GM04504 (cell line): ENCODE results near the gene CDH4.
"Not testable (repeated sequence)": the region's sequence is repeated elsewhere in the genome, so short reads cannot be mapped to it uniquely, and the experiment has no call there.

Experiments used
- DNase-seq: peaks from one replicate; pipeline ENCODE4 v3.0.0-alpha.2; 2012; ENCODE audit warnings: low read depth

CDH4 gene

DNA sequence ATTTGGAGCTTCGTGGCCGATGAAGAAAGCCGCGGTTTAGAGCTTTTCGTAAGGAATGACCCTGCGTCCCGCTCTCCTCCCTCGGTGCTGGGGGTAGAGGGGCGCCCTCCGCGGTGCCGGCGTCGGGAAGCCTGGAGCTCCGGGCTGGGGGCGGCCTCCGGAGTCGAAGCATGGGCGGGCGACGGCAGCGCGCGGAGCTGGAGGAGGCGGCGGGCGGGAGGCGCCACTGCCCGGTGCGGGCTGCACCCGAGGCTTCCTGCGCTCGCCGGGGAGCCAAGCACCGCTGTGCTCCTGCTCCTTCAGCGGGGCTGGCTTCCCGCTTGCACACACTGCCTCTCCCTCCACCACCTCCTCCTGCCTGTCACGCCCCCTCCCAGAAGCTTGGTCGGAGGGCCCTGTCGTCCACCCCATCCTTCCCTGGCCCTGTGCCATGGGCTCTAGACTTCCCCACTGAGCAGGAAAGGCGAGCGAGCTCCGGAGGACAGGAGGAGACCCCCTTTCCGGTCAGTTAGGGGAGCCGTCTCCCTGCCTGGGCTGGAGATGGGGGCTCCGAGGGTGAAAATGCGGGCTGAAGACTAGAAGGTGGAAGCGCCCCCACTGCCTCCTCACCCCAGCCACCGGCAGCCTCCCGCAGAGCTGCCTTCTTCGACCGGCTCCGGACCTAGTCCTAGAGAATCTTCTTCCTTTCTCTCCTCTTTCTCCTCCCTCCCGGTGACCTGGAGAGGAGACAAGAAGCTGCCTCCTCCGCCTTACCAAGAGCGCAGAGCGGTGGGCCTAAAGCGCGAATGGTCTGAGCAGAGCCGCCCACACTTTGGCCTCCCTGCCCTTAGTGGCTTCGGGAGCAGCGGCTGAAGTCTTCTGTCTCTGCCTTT, 1.8 kb downstream of the CDH4 start:
- no peak for DNase-seq

DNA sequence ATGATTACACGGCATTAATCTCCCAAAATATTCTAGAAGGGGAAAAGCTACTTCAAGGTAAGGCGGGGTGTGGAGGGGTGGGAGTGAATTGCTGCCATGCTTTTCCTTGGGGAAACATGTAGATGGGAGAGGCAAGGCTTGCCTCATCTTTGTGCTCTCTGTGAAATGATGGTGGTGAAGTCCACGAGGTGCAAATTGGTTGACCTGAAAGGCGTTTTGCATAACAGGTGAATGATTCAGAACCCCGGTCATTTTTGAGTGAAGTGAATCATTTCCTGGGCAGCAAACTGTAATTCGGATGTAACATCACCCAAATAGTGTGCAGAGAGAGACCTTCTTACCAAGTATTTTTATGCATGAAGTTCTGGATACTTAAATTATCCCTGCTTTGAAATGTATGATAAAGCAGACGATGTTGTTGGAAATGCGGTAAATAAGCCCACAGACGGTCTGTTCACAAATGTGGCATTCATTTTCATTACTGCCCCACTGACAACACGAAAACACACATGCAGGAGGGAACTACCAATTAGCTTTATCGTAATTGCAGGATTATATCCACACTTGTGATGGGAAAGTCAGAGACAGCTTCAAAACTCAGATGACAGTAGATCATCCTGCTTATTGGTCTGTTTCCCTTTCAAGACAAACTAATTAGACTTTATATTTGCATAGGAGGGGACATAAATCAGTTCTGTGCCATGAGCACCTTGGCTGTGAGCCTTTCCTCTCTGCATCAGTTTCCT, 3.0 kb downstream of the CDH4 start:
- no peak for DNase-seq

DNA sequence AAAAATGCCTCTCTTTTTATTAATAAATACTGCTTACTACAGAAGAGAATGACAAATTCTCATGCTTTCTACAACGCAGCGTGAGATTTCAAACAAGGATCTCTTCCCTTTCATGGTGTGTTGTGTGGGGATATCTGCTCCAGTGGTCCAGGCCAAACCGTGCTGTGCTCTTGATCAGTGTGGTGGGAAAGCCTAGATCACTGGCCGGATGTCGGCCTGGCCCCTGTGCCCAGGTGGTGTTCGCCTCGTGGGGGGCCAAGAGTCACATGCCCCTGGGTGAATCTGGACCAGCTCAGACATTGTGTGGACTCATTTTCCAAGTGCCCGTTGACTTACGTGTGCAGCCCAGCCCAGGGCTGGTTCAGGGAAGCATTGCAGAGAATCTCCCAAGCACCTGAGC, 4.3 kb downstream of the CDH4 start:
- no peak for DNase-seq

DNA sequence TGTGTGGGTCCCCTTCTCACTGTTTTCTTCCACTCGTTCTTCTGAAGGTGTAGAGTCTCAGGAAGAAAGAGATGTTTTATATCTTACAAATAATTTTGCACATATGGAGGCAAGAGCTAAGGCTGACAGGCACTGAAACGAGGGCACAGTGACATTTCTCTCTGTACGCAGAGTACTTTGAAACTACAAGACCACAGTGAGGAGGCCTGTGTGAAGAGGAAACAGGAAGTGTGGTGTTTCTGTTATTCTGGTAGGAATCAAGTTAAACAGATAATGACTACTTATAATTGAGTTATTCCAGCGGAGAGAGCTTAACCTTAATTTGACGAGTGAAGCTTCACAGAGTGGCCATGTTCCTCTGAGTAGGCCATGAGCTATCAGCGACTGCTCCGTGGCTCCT, 4.8 kb downstream of the CDH4 start:
- DNase-seq = no peak

DNA sequence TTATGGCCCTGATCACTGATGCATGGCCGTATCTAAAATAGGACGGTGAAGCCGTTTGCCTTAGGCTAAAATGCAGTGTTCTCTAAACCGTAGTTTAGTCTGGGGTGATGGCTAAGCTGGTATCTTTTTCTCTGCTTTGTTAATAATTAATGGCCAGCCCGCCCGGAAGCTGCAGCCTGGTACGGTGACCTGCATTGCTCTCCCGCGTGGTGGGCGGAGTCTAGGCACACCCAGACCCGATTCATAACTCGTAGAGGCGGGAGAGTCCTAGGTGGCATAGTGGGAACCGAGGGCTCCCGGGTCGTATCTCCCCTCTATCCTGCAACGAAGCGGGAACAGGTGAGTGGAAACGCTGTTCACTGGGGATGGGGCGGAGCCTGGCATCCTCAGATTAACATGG, 5.5 kb downstream of the CDH4 start:
- DNase-seq = no peak

DNA sequence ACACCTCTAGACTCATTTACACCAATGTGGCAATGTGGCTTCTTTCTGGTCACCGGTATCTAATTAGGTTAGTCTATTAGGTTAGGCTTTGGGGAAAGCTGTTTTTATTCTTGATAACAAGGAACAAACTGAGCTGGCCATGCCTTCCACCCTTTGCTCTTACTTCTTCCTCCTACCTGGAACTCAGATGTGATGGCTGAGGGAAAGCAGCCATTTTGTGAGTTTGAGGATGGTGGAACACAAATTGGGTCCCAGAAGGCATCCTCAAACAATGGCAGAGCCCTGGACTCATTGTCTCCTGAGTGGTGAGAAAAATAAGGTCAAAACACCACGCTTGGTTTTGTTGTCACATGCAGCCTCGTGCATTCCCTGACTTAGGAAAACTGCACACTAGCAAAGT, 7.7 kb downstream of the CDH4 start:
- DNase-seq = no peak

DNA sequence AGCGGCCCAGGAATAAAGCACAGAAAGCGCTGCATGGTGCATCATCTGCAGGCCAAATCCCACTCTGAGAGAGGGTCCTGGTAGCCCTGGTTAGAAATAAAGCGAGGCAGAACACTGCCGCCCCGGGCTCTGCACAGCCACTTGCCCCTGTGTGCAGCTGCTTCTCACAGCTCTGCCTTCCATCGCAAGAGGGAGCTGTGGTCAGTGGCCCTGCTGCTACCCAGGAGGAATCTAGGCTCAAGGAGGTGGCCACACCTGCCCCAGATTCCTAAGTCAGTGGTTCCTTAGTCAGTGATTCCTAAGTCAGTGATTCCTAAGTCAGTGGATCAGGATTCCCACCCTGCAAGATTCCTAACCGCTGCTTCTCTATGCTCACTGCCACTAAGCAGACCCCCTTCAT, 8.8 kb downstream of the CDH4 start:
- DNase-seq = no peak

DNA sequence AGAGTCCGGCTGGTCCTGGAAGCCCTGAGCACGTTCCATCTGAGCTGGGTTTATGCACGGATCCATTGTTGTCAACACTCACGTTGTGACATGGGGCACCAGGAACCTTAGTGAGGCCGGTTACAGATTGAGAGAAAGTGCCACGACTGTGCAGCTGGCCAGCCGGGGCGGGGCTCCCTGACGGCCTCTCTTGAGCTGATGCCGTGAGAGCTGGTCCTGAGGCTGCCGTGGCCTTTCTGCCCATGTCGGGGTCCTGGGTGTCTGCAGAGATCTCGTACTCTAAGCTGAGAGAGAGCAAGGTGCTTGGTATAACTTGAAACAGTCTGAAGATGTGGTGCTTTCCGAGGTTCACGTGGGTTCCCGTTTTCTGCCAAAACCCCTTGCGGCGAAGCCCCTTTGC, 10.0 kb downstream of the CDH4 start:
- DNase-seq = no peak

DNA sequence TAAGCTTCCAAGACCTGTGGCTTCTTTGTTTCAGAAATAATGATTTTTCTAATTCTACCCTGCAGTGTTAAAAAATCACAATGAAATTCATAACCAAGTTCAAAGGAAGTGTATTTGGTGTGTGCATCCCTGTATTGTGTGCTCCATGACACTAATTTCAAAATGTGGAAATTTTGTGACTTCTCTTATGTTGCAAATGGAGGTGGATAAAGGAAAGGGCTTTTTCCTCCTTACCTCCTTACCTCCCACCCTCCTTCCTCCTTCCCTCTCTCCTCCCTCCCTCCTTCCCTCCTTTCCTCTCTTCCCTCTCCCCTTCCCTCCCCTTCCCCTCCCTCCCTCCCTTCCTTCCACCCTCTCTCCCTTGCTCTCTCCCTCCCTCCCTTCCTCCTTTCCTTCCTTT, 10.5 kb downstream of the CDH4 start:
- DNase-seq = no peak

DNA sequence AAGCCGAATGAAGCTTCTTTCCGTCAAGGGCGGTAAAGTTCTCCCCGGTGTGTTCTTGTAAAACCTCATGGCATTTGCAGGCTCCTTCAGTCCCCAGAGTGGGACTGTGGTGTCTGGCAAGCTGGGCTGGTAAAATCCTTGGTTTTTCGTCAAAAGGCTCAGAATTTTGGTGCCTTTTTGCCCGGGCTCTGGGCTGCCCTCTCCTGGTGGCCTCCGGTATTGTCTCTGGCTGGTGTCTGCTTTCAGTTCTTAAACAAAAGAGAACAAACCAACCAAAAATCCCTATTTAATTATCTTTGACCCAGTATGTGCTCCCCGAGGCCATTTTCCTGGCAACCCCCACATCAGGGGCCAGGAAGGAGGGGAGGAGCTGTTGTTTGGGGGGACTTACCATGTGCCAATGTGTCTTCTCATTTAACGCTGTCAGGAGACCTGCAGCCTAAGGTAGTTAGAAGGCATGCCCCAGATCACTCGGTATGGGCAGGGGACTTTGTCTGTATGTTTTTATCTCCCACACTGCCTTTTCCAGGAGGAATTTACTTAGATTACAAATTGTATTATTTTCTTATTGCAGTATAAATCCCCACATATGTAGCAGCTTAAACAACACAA, 11.1 kb downstream of the CDH4 start:
- no peak for DNase-seq

DNA sequence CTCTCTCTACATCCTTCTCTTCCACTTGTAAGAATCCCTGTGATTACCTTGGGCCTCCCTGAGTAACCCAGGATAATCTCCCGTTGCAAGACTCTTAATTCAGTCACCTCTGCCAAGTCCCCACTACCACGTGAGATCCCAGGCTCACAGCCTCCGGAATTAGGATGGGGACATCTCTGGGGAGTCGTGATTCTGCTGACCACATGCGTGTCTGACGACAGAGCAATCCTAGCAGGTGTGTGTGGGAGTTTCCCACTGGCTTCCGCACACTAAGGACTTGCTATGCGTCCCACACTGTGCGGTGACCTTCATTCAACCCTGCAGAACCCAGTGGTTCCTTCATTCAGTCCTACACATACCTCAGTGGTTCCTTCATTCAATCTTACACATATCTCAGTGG, 11.9 kb downstream of the CDH4 start:
- DNase-seq = no peak

DNA sequence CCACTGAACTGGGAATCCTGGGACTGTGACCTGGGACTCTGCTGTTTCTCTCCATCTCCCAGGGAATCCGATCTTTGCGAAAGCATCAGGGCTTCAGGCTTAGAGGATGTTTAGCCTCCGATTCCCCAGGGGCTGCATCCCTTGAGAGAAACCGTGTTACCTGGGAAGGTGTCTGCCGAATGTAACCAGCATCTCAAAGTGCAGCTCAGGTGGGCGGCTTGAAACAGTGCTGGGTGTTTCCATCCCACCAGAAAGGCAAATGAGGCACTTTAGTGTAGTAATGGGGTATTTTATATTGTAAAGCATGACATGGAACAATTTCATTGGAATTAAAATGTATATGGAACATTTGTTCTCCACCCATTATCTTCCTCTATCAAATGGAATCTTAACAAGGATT, 15.2 kb downstream of the CDH4 start:
- DNase-seq = no peak

DNA sequence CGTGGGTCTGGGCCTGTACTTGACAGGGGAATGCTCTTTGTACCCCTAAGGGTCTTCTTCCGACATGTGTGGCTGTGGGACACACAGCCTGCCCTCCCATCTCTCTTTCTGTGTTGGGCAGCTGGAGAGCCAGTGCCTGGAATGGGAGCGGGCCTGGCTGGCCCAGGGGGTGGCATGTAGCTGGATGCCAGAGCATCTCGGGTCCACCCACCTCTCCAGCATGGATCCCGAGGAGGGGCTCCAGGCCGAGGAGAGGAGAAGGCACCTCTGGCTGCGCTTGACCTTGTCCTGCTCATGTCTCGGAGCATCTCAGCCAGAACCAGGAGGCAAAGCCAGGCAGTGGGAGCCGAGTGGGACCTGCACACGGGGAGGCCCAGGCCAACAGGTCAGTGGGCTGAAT, 16.0 kb downstream of the CDH4 start:
- no peak for DNase-seq

DNA sequence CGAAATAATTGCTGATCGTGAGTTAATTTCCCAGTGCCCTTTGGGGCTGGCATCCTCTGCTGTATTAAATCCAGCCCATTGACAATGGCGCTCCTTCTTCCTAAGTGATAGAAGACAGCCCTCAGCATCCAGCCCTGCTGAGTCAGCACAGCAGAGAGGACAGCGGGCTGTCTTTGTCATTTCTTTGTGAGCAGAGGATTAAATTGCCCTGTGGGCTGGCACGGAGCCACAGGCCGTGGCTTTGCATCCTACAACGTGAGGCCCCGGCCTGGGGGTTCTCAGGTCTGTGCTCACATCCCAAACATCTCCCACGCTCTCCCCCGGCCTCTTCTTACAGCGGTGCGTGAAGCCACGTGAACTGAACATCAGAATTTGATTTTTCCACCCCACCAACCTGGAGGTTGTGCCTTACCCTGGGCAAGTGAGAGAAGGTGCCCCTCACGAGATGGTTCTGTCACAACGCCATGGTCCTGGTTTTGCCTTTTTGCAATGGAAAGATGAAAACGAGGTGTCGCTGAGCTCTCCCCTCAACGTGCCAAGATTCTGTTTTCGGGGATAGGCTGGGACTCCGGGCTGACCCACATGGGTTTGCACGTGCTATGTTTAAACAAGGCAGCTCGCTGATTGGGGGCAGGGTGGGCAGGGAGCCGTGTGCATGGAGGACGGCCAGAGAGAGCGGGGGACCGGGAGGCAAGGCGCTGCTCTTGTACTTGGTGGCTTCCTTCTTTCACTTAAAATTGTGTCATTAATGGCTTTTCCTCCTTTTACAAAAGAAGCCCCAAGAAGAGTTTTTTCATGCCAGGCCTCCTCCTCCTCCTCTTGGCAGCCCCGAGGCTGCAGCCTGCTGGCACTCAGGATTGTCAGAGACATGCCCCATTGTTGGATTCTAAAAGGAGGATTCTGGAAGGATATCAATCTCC, 19.5 kb downstream of the CDH4 start:
- no peak for DNase-seq

DNA sequence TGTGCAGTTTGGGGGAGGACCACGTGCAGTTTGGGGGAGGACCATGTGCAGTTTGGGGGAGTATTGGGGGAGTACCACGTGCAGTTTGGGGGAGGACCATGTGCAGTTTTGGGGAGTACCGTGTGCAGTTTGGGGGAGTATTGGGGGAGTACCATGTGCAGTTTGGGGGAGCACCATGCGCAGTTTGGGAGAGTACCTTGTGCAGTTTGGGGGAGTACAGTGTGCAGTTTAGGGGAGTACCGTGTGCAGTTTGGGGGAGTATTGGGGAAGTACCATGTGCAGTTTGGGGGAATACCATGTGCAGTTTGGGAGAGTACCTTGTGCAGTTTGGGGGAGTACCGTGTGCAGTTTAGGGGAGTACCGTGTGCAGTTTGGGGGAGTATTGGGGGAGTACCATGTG, 21.0 kb downstream of the CDH4 start:
- DNase-seq = not testable (repeated sequence)

DNA sequence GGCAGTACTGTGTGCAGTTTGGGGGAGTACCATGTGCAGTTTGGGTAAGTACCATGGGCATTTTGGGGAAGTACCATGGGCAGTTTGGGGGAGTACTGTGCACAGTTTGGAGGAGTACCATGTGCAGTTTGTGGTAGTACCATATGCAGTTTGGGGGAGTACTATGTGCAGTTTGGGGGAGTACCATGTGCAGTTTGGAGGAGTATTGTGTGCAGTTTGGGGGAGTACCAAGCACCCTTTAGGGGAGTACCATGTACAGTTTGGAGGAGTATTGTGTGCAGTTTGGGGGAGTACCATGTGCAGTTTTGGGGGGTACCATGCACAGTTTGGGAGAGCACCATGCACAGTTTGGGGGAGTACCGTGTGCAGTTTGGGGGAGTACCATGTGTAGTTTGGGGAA, 21.6 kb downstream of the CDH4 start:
- DNase-seq = not testable (repeated sequence)

DNA sequence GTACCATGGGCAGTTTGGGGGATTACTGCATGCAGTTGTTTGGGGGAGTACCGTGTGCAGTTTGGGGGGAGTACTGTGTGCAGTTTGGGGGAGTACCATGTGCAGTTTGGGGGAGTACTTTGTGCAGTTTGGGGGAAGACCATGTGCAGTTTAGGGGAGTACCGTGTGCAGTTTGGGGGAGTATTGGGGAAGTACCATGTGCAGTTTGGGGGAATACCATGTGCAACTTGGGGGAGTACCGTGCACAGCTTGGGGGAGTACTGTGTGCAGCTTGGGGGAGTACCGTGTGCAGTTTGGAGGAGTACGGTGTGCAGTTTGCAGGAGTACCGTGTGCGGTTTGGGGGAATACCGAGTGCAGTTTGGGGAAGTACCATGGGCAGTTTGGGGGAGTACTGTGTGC, 22.3 kb downstream of the CDH4 start:
- DNase-seq = no peak

DNA sequence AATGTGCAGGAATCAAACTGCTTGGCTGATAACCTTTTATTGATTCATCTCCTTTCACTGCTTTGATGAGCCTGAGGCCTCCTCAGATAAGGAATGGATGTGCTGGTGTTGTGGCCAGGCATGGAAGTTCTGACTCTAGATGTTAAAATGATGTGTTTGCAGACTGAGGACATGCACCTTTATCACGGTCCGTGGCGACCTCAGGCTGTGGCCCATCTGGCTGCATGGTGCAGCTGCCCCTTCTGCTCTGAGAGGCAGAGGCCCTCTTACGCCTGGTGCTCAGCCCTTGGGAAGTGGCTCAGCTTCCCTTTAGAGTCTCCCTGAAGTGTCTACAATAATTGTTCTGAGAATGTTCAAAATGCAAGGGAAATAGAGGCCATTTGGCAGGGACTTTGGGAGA, 26.2 kb downstream of the CDH4 start:
- DNase-seq = no peak

DNA sequence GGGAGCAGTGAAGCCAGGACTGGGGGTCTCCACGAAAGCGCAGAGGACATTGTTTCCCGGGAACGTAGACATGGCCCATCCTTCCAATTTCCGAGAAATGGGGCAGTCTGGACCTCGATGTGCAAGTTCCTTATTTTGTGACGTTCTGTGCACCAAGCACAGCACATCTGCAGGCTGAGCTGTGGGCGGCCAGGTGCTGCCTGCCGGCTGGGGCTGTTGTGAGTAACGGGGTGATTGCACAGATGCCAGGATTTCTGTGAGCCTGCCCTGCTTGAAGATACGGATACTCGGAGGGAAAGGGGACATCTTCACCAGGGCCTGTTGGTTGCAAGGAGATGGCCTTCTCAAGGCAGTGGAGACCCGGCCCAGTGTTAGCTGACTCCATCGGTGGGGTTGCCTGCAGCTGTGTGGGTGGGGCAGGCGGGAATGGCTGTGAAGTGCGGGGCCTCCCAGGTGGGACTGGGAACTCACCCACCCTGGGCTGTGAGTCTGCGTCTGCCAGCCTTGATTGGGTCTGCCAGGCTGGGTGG, 27.6 kb downstream of the CDH4 start:
- no peak for DNase-seq

DNA sequence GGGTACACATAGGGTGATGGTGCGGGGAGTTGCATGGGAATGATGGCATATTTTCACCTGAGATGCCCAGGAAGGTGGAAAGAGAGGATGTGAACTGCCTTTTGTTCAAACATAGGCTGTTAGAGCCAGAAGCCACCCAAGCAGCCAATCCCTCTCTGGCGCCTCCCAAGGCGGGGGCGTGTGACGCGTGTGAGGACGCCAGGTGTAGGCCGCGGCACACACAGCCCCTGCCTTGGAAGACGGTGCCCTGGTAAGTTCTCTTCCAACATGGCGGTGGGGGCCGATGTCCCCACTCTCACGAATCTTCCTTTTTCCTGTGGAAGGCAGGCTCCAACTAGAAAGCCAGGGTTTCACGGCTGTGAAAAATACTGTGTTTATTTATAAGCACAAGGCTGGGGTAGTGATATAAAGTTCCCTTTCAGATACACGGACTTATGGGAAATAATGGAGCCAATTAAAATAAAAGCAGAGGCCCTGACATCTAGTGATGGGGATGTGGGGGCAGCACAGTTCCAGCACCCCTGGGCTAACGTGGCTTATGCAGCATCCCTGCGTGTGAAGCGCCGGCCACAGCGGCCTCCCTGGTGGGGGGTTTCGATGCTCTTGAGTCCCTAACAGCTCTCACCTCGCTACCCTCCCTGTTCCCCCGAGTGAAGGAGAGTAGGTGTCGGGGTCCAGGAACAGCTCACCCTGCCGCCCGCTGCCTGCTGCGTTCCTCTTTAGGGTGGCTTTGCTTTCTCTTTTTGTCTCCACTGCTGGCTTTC, 28.3 kb downstream of the CDH4 start:
- no peak for DNase-seq

DNA sequence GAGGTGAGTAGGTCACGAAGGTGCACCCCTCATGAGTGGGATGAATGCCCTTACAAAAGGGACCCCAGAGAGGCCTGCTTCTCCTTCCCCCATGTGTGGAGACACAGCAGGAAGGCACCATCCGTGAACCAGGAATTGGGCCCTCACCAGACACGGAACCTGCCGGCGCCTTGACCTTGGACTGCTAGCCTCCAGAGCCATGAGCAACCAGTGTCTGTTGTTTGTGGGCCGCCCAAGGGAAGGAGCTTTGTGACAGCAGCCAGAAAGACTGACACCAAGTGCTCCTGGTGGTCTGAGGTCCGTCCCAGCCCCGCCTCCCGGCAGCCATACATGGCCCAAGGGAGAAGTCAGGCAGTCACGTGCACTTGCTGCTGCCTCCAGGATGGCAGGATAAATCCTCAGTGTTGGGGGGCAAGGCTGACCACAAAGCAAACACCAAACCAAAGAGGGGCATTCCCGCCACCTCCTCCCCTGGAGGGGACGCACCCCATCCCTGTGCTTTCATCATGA, 29.3 kb downstream of the CDH4 start:
- no peak for DNase-seq
